ENCODE results near the gene KCNT2. TPM values are rescaled to one million over a fixed set of nuclear protein-coding genes. Genes with fewer than 3 reads are reported as not detected.

KCNT2 gene
- total and polyA plus RNA-seq, 2 donors (not counting 3 experiments of a cell fraction or from before 2014, with no cell fraction given), result 0.46 to 1.6 TPM

DNA sequence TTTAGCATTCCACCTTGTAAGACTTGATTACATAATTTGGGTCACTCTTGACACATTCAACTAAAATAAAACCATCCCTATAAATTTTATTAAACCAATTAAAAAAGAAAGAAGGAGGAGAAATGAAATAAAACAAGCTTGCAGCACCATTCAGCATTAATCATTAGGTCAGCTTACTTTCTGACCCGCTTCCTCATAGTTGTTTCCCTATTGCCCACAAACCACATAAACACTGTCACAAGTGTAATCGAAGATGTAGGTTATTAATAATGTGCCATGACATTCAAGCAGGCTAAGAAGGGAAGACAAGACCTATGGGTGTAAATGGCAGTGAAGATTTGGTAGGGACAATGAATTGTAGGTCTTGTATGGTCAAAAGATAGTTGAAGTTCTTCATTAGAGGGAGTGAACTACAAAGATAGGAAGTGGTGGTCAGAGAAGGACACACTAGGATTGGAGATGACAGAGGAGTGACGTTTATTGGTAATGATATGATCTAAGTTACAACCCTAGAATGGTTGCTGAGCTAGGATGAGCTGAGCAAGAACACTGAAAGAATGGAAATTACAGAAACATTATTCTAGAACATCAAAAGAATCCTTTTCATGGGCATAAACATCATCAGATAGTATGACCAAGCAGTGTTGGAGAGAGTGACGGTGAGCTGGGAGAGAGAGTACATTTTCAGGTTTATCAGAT lies 231.5 kb downstream of the KCNT2 start:
- no TSS peak for BruUV-seq (replicated peaks)
- CTCF ChIA-PET, result interaction anchor here (0.9 to 2.2 kb wide), 6 partner anchors 10 to 285 kb away, joined by 3 to 10 read pairs (median 4); partner anchors contain the start of gene KCNT2
- Histone ChIP-seq H4K20me1 (replicated peaks; ENCODE audit: control insufficient read depth, extremely low read depth, insufficient read depth, low read length) (no peaks in the 10 kb centered on the region), H3K9me1 (replicated peaks; ENCODE audit: control insufficient read depth, extremely low read depth, insufficient read depth, low read length) (no peaks in the 10 kb centered on the region), H2AFZ (ENCODE audit: low read depth, low read length) (no peak overlapping the region), H3K36me3 (ENCODE audit: control insufficient read depth in 2 of 2, extremely low read depth in 1 of 2, insufficient read depth in 2 of 2, low read length in 2 of 2) (no peaks in the 10 kb centered on the region), H3K4me1 (ENCODE audit: control insufficient read depth, extremely low read depth, insufficient read depth, low read length) (no peaks in the 10 kb centered on the region), H3K27me3 (ENCODE audit: control insufficient read depth in 2 of 2, insufficient read depth in 2 of 2, low read length in 2 of 2) (no peaks in the 10 kb centered on the region), H3K27ac (ENCODE audit: insufficient read depth, low read depth, low read length) (no peak overlapping the region), H3K9ac (replicated peaks; ENCODE audit: extremely low read depth, insufficient read depth, low read length) (no peak overlapping the region), H3K4me2 (ENCODE audit: insufficient read depth, low read length) (no peak overlapping the region), H3K9me3 (replicated peaks; ENCODE audit: control insufficient read depth, insufficient read depth, low read length) (no peaks in the 10 kb centered on the region), H3K79me2 (ENCODE audit: control insufficient read depth, insufficient read depth, low read length) (no peaks in the 10 kb centered on the region), H3K4me3 (replicated peaks in 1 of 3; ENCODE audit: insufficient read depth in 1 of 3, low read depth in 1 of 3, low read length in 3 of 3) (no peak overlapping the region)
- dilution Hi-C loops (cut with MboI; ENCODE audit: extremely low pct_ligation_motif_present, low sequenced_read_pairs), result no loop called here
- TF ChIP-seq POLR2AphosphoS5 (IDR thresholded peaks at IDR 0.05; ENCODE audit: insufficient read depth, low read depth, low read length) (no peak), FOS (IDR thresholded peaks at IDR 0.05; ENCODE audit: borderline replicate concordance, insufficient read depth, low read length) (no peak), JUN (IDR thresholded peaks at IDR 0.05; ENCODE audit: borderline replicate concordance, insufficient read depth, insufficient read length, low read depth) (no peak), GATA2 (IDR thresholded peaks at IDR 0.05; ENCODE audit: insufficient read depth, insufficient read length, low read depth, low read length) (no peak), EZH2 (IDR thresholded peaks at IDR 0.05; ENCODE audit: borderline replicate concordance, low read depth, low read length, severe bottlenecking) (no peak), POLR2A (IDR thresholded peaks at IDR 0.05; ENCODE audit: low read depth, low read length) (no peak), MYC (IDR thresholded peaks at IDR 0.05; ENCODE audit: low read depth, low read length) (no peak)
- TF ChIP-seq, protein P1, sequence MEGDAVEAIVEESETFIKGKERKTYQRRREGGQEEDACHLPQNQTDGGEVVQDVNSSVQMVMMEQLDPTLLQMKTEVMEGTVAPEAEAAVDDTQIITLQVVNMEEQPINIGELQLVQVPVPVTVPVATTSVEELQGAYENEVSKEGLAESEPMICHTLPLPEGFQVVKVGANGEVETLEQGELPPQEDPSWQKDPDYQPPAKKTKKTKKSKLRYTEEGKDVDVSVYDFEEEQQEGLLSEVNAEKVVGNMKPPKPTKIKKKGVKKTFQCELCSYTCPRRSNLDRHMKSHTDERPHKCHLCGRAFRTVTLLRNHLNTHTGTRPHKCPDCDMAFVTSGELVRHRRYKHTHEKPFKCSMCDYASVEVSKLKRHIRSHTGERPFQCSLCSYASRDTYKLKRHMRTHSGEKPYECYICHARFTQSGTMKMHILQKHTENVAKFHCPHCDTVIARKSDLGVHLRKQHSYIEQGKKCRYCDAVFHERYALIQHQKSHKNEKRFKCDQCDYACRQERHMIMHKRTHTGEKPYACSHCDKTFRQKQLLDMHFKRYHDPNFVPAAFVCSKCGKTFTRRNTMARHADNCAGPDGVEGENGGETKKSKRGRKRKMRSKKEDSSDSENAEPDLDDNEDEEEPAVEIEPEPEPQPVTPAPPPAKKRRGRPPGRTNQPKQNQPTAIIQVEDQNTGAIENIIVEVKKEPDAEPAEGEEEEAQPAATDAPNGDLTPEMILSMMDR (IDR thresholded peaks at IDR 0.05; ENCODE audit: extremely low read depth in 1 of 2, insufficient read depth in 1 of 2, low read depth in 1 of 2, low read length in 2 of 2), result no peak
- TF ChIP-seq, protein P2, sequence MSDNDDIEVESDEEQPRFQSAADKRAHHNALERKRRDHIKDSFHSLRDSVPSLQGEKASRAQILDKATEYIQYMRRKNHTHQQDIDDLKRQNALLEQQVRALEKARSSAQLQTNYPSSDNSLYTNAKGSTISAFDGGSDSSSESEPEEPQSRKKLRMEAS (IDR thresholded peaks at IDR 0.05; ENCODE audit: insufficient read depth, insufficient read length), result no peak
- POLR2A ChIA-PET, result no interaction called here
- FAIRE-seq (no peak), DNase-seq (ENCODE audit: low read depth, low spot score) (no peak)
- intact Hi-C loops (cut with micrococcal nuclease), result no loop called here
